ENCODE results near the gene CC2D1B.

The CC2D1B gene

GRCh38 chr1:52360595-52360968, 5.4 kb downstream of the CC2D1B start:
- DNase-seq: no peak

GRCh38 chr1:52359676-52360594, 6.1 kb downstream of the CC2D1B start:
- DNase-seq: no peak

GRCh38 chr1:52358851-52359497, 7.0 kb downstream of the CC2D1B start:
- no peak for DNase-seq

- DNase-seq: no peak
These were observed 8.6 kb downstream of the CC2D1B start for GRCh38 chr1:52357397-52357796.

GRCh38 chr1:52356818-52357355, 9.1 kb downstream of the CC2D1B start:
- no peak for DNase-seq

GRCh38 chr1:52355847-52356505, 10.0 kb downstream of the CC2D1B start:
- DNase-seq: no peak

GRCh38 chr1:52355436-52355835, 10.6 kb downstream of the CC2D1B start:
- no peak for DNase-seq

GRCh38 chr1:52352690-52353089, 13.3 kb downstream of the CC2D1B start:
- DNase-seq: no peak

- peak in 42 of 58 donors; percentile 4 to 66 (median 31) for DNase-seq
These were observed 17.2 kb downstream of the CC2D1B start for GRCh38 chr1:52348704-52349300.

GRCh38 chr1:52346653-52347052, 19.4 kb downstream of the CC2D1B start:
- no peak for DNase-seq

- no peak for DNase-seq
These were observed 20.8 kb downstream of the CC2D1B start for GRCh38 chr1:52345252-52345651.

- no peak for DNase-seq
These were observed 22.0 kb downstream of the CC2D1B start for GRCh38 chr1:52343979-52344378.

GRCh38 chr1:52341655-52342260, 24.2 kb downstream of the CC2D1B start:
- DNase-seq: no peak

GRCh38 chr1:52337439-52337838, 28.6 kb downstream of the CC2D1B start:
- DNase-seq: no peak

GRCh38 chr1:52334906-52335528, 31.0 kb downstream of the CC2D1B start:
- no peak for DNase-seq

- no peak for DNase-seq
These were observed 33.6 kb downstream of the CC2D1B start for GRCh38 chr1:52332411-52332810.

GRCh38 chr1:52328615-52329014, 37.4 kb downstream of the CC2D1B start:
- no peak for DNase-seq

GRCh38 chr1:52325786-52326185, 40.2 kb downstream of the CC2D1B start:
- DNase-seq: no peak

- no peak for DNase-seq
These were observed 42.3 kb downstream of the CC2D1B start for GRCh38 chr1:52323731-52324130.

GRCh38 chr1:52321061-52321460, 44.9 kb downstream of the CC2D1B start:
- peak in 2 of 58 donors; percentile 1 to 14 for DNase-seq

Measured in anterior cingulate cortex (tissue), 58 donors.